Measurements from ENCODE around the gene UBE2L5. TPM values are rescaled to one million over a fixed set of nuclear protein-coding genes. Genes with fewer than 3 reads are reported as not detected.
"Not testable (repeated sequence)": the region's sequence is repeated elsewhere in the genome, so short reads cannot be mapped to it uniquely, and the experiment has no call there.

Gene UBE2L5
- total and polyA plus RNA-seq, 5 experiments from 2014 or later: not detected

GRCh38 chr13:30448441-30448840 is 26.1 kb downstream of the UBE2L5 start:
- Mint-ChIP-seq H3K9me3 (no peaks in the 10 kb centered on the region), H3K27me3 (peaks cover 0 to 8% (median 2%) of the 10 kb centered on the region in 5 donors), H3K27ac (peak overlapping the region in 1 of 10 donors; percentile 1), H3K4me1 (peaks cover 2 to 31% (median 12%) of the 10 kb centered on the region in 4 donors), H3K36me3 (no peaks in the 10 kb centered on the region), H3K4me3 (no peak overlapping the region)
- POLR2A ChIA-PET: interaction anchor here (1.3 kb wide), 1 partner anchor 14 kb away, joined by 3 read pairs; no protein-coding TSS in a partner anchor
- ATAC-seq: no peak
- DNase-seq: no peak

- POLR2A ChIA-PET: interaction anchor here (0.6 to 1.5 kb wide), 2 partner anchors 31 to 76 kb away, joined by 3 read pairs; no protein-coding TSS in a partner anchor
- H3K36me3 Mint-ChIP-seq: no peaks in the 10 kb centered on the region
- no peak for DNase-seq
- H3K4me3 Mint-ChIP-seq: no peak overlapping the region
- H3K27ac Mint-ChIP-seq: no peak overlapping the region
- H3K9me3 Mint-ChIP-seq: no peaks in the 10 kb centered on the region
- ATAC-seq: no peak
- H3K27me3 Mint-ChIP-seq: peaks cover 0 to 6% (median 2%) of the 10 kb centered on the region in 5 donors
- H3K4me1 Mint-ChIP-seq: peaks cover 2 to 24% (median 15%) of the 10 kb centered on the region in 4 donors
Observed at GRCh38 chr13:30450066-30450465, 27.8 kb downstream of the UBE2L5 start.

- H3K9me3 Mint-ChIP-seq, DNase-seq, POLR2A ChIA-PET, ATAC-seq, H3K27me3 Mint-ChIP-seq, H3K4me3 Mint-ChIP-seq, H3K27ac Mint-ChIP-seq, H3K36me3 Mint-ChIP-seq: not testable (repeated sequence)
- peaks cover 0 to 17% (median 8%) of the 10 kb centered on the region in 4 donors for H3K4me1 Mint-ChIP-seq
Observed at GRCh38 chr13:30451476-30451875, 29.2 kb downstream of the UBE2L5 start.

- Mint-ChIP-seq H3K4me3 (no peak overlapping the region), H3K27ac (peak overlapping the region in 1 of 10 donors; percentile 58), H3K27me3 (no peaks in the 10 kb centered on the region), H3K9me3 (no peaks in the 10 kb centered on the region), H3K4me1 (peaks cover 0 to 22% (median 15%) of the 10 kb centered on the region in 4 donors), H3K36me3 (peaks cover 0 to 15% (median 4%) of the 10 kb centered on the region in 3 donors)
- DNase-seq: no peak
- POLR2A ChIA-PET: interaction anchor here (1.5 kb wide), 1 partner anchor 12 kb away, joined by 3 read pairs; the partner anchor contains the start of gene HMGB1
- ATAC-seq: no peak
Observed at GRCh38 chr13:30453727-30454126, 31.4 kb downstream of the UBE2L5 start.

GRCh38 chr13:30454991-30455390 is 32.7 kb downstream of the UBE2L5 start:
- POLR2A ChIA-PET: interaction anchor here (0.7 to 1.6 kb wide), 7 partner anchors 9 to 1893 kb away, joined by 3 to 7 read pairs (median 3); no protein-coding TSS in a partner anchor
- H3K27me3 Mint-ChIP-seq: no peaks in the 10 kb centered on the region
- no peak for ATAC-seq
- H3K36me3 Mint-ChIP-seq: peaks cover 0 to 28% (median 4%) of the 10 kb centered on the region in 3 donors
- H3K27ac Mint-ChIP-seq: peak overlapping the region in 5 of 10 donors; percentile 19 to 77 (median 69)
- no peaks in the 10 kb centered on the region for H3K9me3 Mint-ChIP-seq
- peaks cover 0 to 33% (median 23%) of the 10 kb centered on the region in 4 donors for H3K4me1 Mint-ChIP-seq
- no peak for DNase-seq
- no peak overlapping the region for H3K4me3 Mint-ChIP-seq

- Mint-ChIP-seq H3K4me3 (no peak overlapping the region), H3K36me3 (peaks cover under 1 to 30% (median 4%) of the 10 kb centered on the region in 3 donors), H3K27ac (peak overlapping the region in 9 of 10 donors; percentile 9 to 78 (median 58)), H3K27me3 (no peaks in the 10 kb centered on the region), H3K4me1 (peaks cover under 1 to 37% (median 25%) of the 10 kb centered on the region in 4 donors), H3K9me3 (no peaks in the 10 kb centered on the region)
- no peak for DNase-seq
- no peak for ATAC-seq
- POLR2A ChIA-PET: interaction anchor here (1.6 kb wide), 1 partner anchor 37 kb away, joined by 3 read pairs; no protein-coding TSS in a partner anchor
Observed at GRCh38 chr13:30456290-30456689, 34.0 kb downstream of the UBE2L5 start.

GRCh38 chr13:30457306-30457891 is 35.1 kb downstream of the UBE2L5 start:
- Mint-ChIP-seq H3K36me3 (peaks cover 3 to 40% (median 10%) of the 10 kb centered on the region in 3 donors), H3K27ac (peak overlapping the region in 7 of 10 donors; percentile 19 to 75 (median 64))
- ATAC-seq: no peak

GRCh38 chr13:30461279-30462066 is 39.2 kb downstream of the UBE2L5 start:
- peak overlapping the region; percentile 52 to 99 (median 85) for H3K27ac Mint-ChIP-seq
- peak overlapping the region in 8 of 10 donors; percentile 36 to 97 (median 48) for H3K4me3 Mint-ChIP-seq
- not testable (repeated sequence) for ATAC-seq, H3K9me3 Mint-ChIP-seq, H3K27me3 Mint-ChIP-seq
- peaks cover 10 to 59% (median 39%) of the 10 kb centered on the region in 4 donors for H3K4me1 Mint-ChIP-seq
- POLR2A ChIA-PET: interaction anchor here (0.6 to 2.6 kb wide), 8 partner anchors 12 to 525 kb away, joined by 3 to 12 read pairs (median 4); no protein-coding TSS in a partner anchor
- H3K36me3 Mint-ChIP-seq: peaks cover 3 to 51% (median 14%) of the 10 kb centered on the region in 3 donors
- peak in 5 of 10 donors; percentile 5 to 66 (median 53) for DNase-seq

More at GRCh38 chr13:30457306-30457891, 35.1 kb downstream of the UBE2L5 start:
- no peak for DNase-seq
- POLR2A ChIA-PET: no interaction called here
- H3K27me3 Mint-ChIP-seq: no peaks in the 10 kb centered on the region
- H3K4me3 Mint-ChIP-seq: peak overlapping the region in 1 of 10 donors; percentile 9
- no peaks in the 10 kb centered on the region for H3K9me3 Mint-ChIP-seq
- H3K4me1 Mint-ChIP-seq: peaks cover 5 to 48% (median 30%) of the 10 kb centered on the region in 4 donors

- POLR2A ChIA-PET: interaction anchor here (0.6 to 2.9 kb wide), 15 partner anchors 9 to 331 kb away, joined by 3 to 82 read pairs (median 4); partner anchors contain the start of gene USPL1
- DNase-seq (peak in 9 of 10 donors; percentile 41 to 82 (median 59)), ATAC-seq (peak; percentile 9 to 22)
- Mint-ChIP-seq H3K9me3 (peaks cover 0 to 4% (median 0%) of the 10 kb centered on the region in 9 donors), H3K27me3 (peaks cover 0 to 10% (median 0%) of the 10 kb centered on the region in 5 donors), H3K36me3 (peaks cover 3 to 34% (median 10%) of the 10 kb centered on the region in 3 donors), H3K27ac (peak overlapping the region; percentile 94 to 99 (median 97)), H3K4me1 (peaks cover 10 to 57% (median 30%) of the 10 kb centered on the region in 4 donors), H3K4me3 (peak overlapping the region; percentile 83 to 97 (median 94))
Observed at GRCh38 chr13:30463787-30464495, 41.6 kb downstream of the UBE2L5 start.

GRCh38 chr13:30464496-30465342 is 42.4 kb downstream of the UBE2L5 start:
- ATAC-seq (peak; percentile 53 to 58), DNase-seq (peak; percentile 70 to 89 (median 78))
- H3K4me1 Mint-ChIP-seq: peaks cover 10 to 49% (median 25%) of the 10 kb centered on the region in 4 donors
- H3K4me3 Mint-ChIP-seq: peak overlapping the region; percentile 83 to 97 (median 94)
- H3K36me3 Mint-ChIP-seq: peaks cover 3 to 26% (median 10%) of the 10 kb centered on the region in 3 donors
- H3K27ac Mint-ChIP-seq: peak overlapping the region; percentile 94 to 99 (median 97)
- H3K9me3 Mint-ChIP-seq: peaks cover 0 to 4% (median 0%) of the 10 kb centered on the region in 9 donors
- POLR2A ChIA-PET: interaction anchor here (0.6 to 2.9 kb wide), 25 partner anchors 9 to 697 kb away, joined by 3 to 82 read pairs (median 4); partner anchors contain the start of genes HSPH1, UBL3 and USPL1
- H3K27me3 Mint-ChIP-seq: peaks cover 0 to 13% (median 0%) of the 10 kb centered on the region in 5 donors

- peak overlapping the region in 1 of 10 donors; percentile 98 for H3K27ac Mint-ChIP-seq
- ATAC-seq (no peak), DNase-seq (no peak)
- H3K27me3 Mint-ChIP-seq: peaks cover 0 to 13% (median 0%) of the 10 kb centered on the region in 5 donors
- H3K4me1 Mint-ChIP-seq: peaks cover 10 to 47% (median 24%) of the 10 kb centered on the region in 4 donors
- POLR2A ChIA-PET: interaction anchor here (0.7 to 2.9 kb wide), 22 partner anchors 12 to 697 kb away, joined by 3 to 82 read pairs (median 3); partner anchors contain the start of genes HSPH1, UBL3 and USPL1
- peaks cover 0 to 4% (median 0%) of the 10 kb centered on the region in 9 donors for H3K9me3 Mint-ChIP-seq
- H3K36me3 Mint-ChIP-seq: peaks cover 3 to 23% (median 10%) of the 10 kb centered on the region in 3 donors
- H3K4me3 Mint-ChIP-seq: peak overlapping the region in 1 of 10 donors; percentile 98
Observed at GRCh38 chr13:30465343-30465592, 43.0 kb downstream of the UBE2L5 start.

Measured in naive thymus-derived CD8-positive, alpha-beta T cell (primary cell).